Sigmoid colon (tissue), 7 donors: Measurements from ENCODE around the gene STAP2. TPM values are rescaled to one million over a fixed set of nuclear protein-coding genes. Genes with fewer than 3 reads are reported as not detected.
"Not testable (repeated sequence)": the region's sequence is repeated elsewhere in the genome, so short reads cannot be mapped to it uniquely, and the experiment has no call there.

ENCODE experiments used
- DNase-seq: peaks from one replicate; pipeline ENCODE4 v3.0.0-alpha.2; 2019
- H3K27ac ChIP-seq, 4 donors: fragments of 200-600 bp; sonication (generic); one replicate each; pipeline ENCODE4 v1.5.1; 2016 to 2019; ENCODE audit warnings: mild to moderate bottlenecking in 1 of 4
- H3K27me3 ChIP-seq, 3 donors: fragments of 200-600 bp; sonication (generic); one replicate each; pipeline ENCODE4 v1.5.1; 2019; ENCODE audit warnings: mild to moderate bottlenecking in 1 of 3
- H3K36me3 ChIP-seq, 4 donors: fragments of 200-600 bp; sonication (generic); one replicate each; pipeline ENCODE4 v1.5.1; 2016 to 2019
- H3K4me1 ChIP-seq, 4 donors: fragments of 200-600 bp; sonication (generic); one replicate each; pipeline ENCODE4 v1.5.1; 2017 to 2019
- H3K4me3 ChIP-seq, 4 donors: fragments of 200-600 bp; sonication (generic); one replicate each; pipeline ENCODE4 v1.5.1; 2017 to 2019; ENCODE audit warnings: mild to moderate bottlenecking in 2 of 4, moderate library complexity in 1 of 4
- H3K9me3 ChIP-seq, 4 donors: fragments of 200-600 bp in 3 of 4; sonication (generic) in 3 of 4; one replicate each; pipeline versions ENCODE4 v1.5.1 to v1.6.1; 2013 to 2019
- CTCF ChIP-seq, 4 experiments: fragments of 450-650 bp in 3 of 4; fragments of 200-600 bp in 1 of 4; IDR thresholded peaks; one replicate each; pipeline ENCODE4 v1.5.1; 2016 to 2019; ENCODE audit warnings: antibody characterized with exemption in 4 of 4, mild to moderate bottlenecking in 3 of 4, moderate library complexity in 2 of 4
- EP300 ChIP-seq, 4 donors: sonication (generic); formaldehyde crosslinking; IDR thresholded peaks; one replicate each; pipeline ENCODE4 v1.6.1; 2017; ENCODE audit warnings: antibody characterized with exemption in 4 of 4
- POLR2A ChIP-seq, 2 donors: fragments of 450-650 bp; IDR thresholded peaks; one replicate each; pipeline ENCODE4 v1.6.1; 2016; ENCODE audit warnings: antibody characterized with exemption in 2 of 2, mild to moderate bottlenecking in 2 of 2, moderate library complexity in 2 of 2
- POLR2AphosphoS5 ChIP-seq, 4 donors: sonication (generic); formaldehyde crosslinking; IDR thresholded peaks; one replicate each; pipeline ENCODE4 v1.6.1; 2017; ENCODE audit warnings: antibody characterized with exemption in 4 of 4
- WGBS, 2 donors: extraction: QIAGEN DNeasy Blood & Tissue Kit; methylation state at CpG; one replicate each; pipeline ENCODE4 v1.1.7; 2013; 5-methylcytosine and 5-hydroxymethylcytosine counted together
- intact Hi-C: fragments of 100-400 bp; cut with DNase I; formaldehyde crosslinking; loops from one replicate; pipeline ENCODE4 v1.15.1; 2023
- polyA plus RNA-seq, 3 donors: library from polyadenylated mRNA; stranded (reverse); fragments of 200-250 nt; gene quantifications; one replicate each; pipeline ENCODE4 v1.2.3, GENCODE V29; 2013
- total RNA-seq, 4 donors: library from RNA; depleted of rRNA; stranded (reverse); fragments of >200 nt; gene quantifications; one replicate each; pipeline ENCODE4 v1.1.0, GENCODE V29; 2016
- donor health status: healthy with polysubstance abuse.
- donor health status: Bipolar disorder and iron deficiency.
- donor health status: healthy.

Gene STAP2
- total and polyA plus RNA-seq, 7 donors, result 0.99 to 313 (median 5.5) TPM

- no peaks in the 10 kb centered on the region for H3K9me3 ChIP-seq
- H3K27me3 ChIP-seq, result peaks cover 23 to 57% (median 47%) of the 10 kb centered on the region in 3 donors
- no peaks in the 10 kb centered on the region for H3K36me3 ChIP-seq
- H3K4me3 ChIP-seq, result peak within 1 kb of the TSS in 2 of 4 donors; percentile 24 to 26
- TF ChIP-seq CTCF (IDR thresholded peaks at IDR 0.05) (no peak), POLR2AphosphoS5 (IDR thresholded peaks at IDR 0.05) (no peak), POLR2A (IDR thresholded peaks at IDR 0.05) (no peak), EP300 (IDR thresholded peaks at IDR 0.05) (no peak)
- no peak for DNase-seq
- intact Hi-C loops, result no loop called here
- no peak within 1 kb of the TSS for H3K27ac ChIP-seq
- H3K4me1 ChIP-seq, result peaks cover 0 to 17% (median 14%) of the 10 kb centered on the region in 4 donors
- 3 to 5% methylated on average over 41 to 44 of the region's 44 CpGs for WGBS, 2 donors
Measured at GRCh38 chr19:4278419-4279266, 60.0 kb downstream of the STAP2 start, which contains the start of gene SHD. TSS of gene SHD (plus strand) at chr19:4279266. CDS start at chr19:4280064, 798 bp downstream.

GRCh38 chr19:4278010-4278409 is 60.6 kb downstream of the STAP2 start:
- intact Hi-C loops, result no loop called here
- WGBS, 2 donors, result 16 to 20% methylated on average over 4 of the region's 4 CpGs
- Histone ChIP-seq H3K9me3 (no peaks in the 10 kb centered on the region), H3K36me3 (no peaks in the 10 kb centered on the region), H3K27me3 (peaks cover 23 to 54% (median 47%) of the 10 kb centered on the region in 3 donors), H3K4me1 (peaks cover 0 to 17% (median 14%) of the 10 kb centered on the region in 4 donors), H3K4me3 (no peak overlapping the region), H3K27ac (no peak overlapping the region)
- TF ChIP-seq CTCF (IDR thresholded peaks at IDR 0.05) (no peak), POLR2AphosphoS5 (IDR thresholded peaks at IDR 0.05) (no peak), EP300 (IDR thresholded peaks at IDR 0.05) (no peak), POLR2A (IDR thresholded peaks at IDR 0.05) (no peak)
- no peak for DNase-seq

GRCh38 chr19:4277191-4277696 is 61.4 kb downstream of the STAP2 start:
- WGBS, 2 donors, result 38 to 56% methylated on average over 16 of the region's 16 CpGs
- H3K36me3 ChIP-seq, result peaks cover 0 to 3% (median 0%) of the 10 kb centered on the region in 4 donors
- no peak overlapping the region for H3K27ac ChIP-seq
- no peak for DNase-seq
- intact Hi-C loops, result no loop called here
- H3K4me1 ChIP-seq, result peaks cover 0 to 17% (median 14%) of the 10 kb centered on the region in 4 donors
- TF ChIP-seq CTCF (IDR thresholded peaks at IDR 0.05) (no peak), POLR2AphosphoS5 (IDR thresholded peaks at IDR 0.05) (no peak), EP300 (IDR thresholded peaks at IDR 0.05) (no peak), POLR2A (IDR thresholded peaks at IDR 0.05) (no peak)
- no peak overlapping the region for H3K4me3 ChIP-seq
- H3K9me3 ChIP-seq, result no peaks in the 10 kb centered on the region
- peaks cover 23 to 49% (median 40%) of the 10 kb centered on the region in 3 donors for H3K27me3 ChIP-seq

- DNase-seq, H3K9me3 ChIP-seq, H3K4me1 ChIP-seq, H3K4me3 ChIP-seq, H3K27ac ChIP-seq, intact Hi-C loops: not testable (repeated sequence)
- H3K27me3 ChIP-seq, result peaks cover 9 to 20% (median 15%) of the 10 kb centered on the region in 3 donors
- 89 to 92% methylated on average over 6 of the region's 6 CpGs for WGBS, 2 donors
- H3K36me3 ChIP-seq, result peaks cover 0 to 29% (median under 1%) of the 10 kb centered on the region in 4 donors
Measured at GRCh38 chr19:4274321-4274686, 64.3 kb downstream of the STAP2 start.

Other genes starting within 250 kb of the STAP2 start
- gene MAP2K2, start 214.7 kb downstream of the STAP2 start, total RNA-seq, result 10 to 100 TPM; 48.2 to 76.4 (median 65.3) TPM
- 100 to 1,000 TPM; 196 to 278 (median 253) TPM for gene MAP2K2, start 214.7 kb downstream of the STAP2 start, polyA plus RNA-seq
- gene CREB3L3, start 185.2 kb downstream of the STAP2 start, total RNA-seq, result under 1 TPM in 1 of 4 donors, not detected in 3; 0.55 TPM
- 10 to 100 TPM in 1 of 3 donors, 1 to 10 TPM in 2; 1.8 to 24.0 (median 8.5) TPM for gene CREB3L3, start 185.2 kb downstream of the STAP2 start, polyA plus RNA-seq
- gene SIRT6, start 156.3 kb downstream of the STAP2 start, total RNA-seq, result 10 to 100 TPM; 10.3 to 23.5 (median 18.1) TPM
- gene SIRT6, start 156.3 kb downstream of the STAP2 start, polyA plus RNA-seq, result 100 to 1,000 TPM in 2 of 3 donors, 10 to 100 TPM in 1; 66.1 to 132 (median 129) TPM
- under 1 TPM; 0.36 to 0.99 (median 0.69) TPM for gene ANKRD24, start 156.1 kb downstream of the STAP2 start, total RNA-seq
- 1 to 10 TPM in 1 of 3 donors, under 1 TPM in 1, not detected in 1; 0.60 to 1.2 TPM for gene ANKRD24, start 156.1 kb downstream of the STAP2 start, polyA plus RNA-seq
- 1 to 10 TPM; 1.7 to 3.9 (median 2.5) TPM for gene EBI3, start 109.3 kb downstream of the STAP2 start, total RNA-seq
- 10 to 100 TPM in 2 of 3 donors, 1 to 10 TPM in 1; 3.6 to 17.6 (median 17.6) TPM for gene EBI3, start 109.3 kb downstream of the STAP2 start, polyA plus RNA-seq
- 10 to 100 TPM; 19.4 to 22.5 (median 20.8) TPM for gene YJU2, start 91.7 kb downstream of the STAP2 start, total RNA-seq
- 10 to 100 TPM; 21.5 to 31.8 (median 24.6) TPM for gene YJU2, start 91.7 kb downstream of the STAP2 start, polyA plus RNA-seq
- not detected for gene SHD, start 59.6 kb downstream of the STAP2 start, total RNA-seq
- gene SHD, start 59.6 kb downstream of the STAP2 start, polyA plus RNA-seq, result 10 to 100 TPM; 18.8 to 84.7 (median 68.0) TPM
- gene TMIGD2, start 36.4 kb downstream of the STAP2 start, total RNA-seq, result not detected
- 1 to 10 TPM in 1 of 3 donors, under 1 TPM in 1, not detected in 1; 0.60 to 6.3 TPM for gene TMIGD2, start 36.4 kb downstream of the STAP2 start, polyA plus RNA-seq
- 1 to 10 TPM in 2 of 4 donors, not detected in 2; 1.1 to 1.5 TPM for gene FSD1, start 34.2 kb downstream of the STAP2 start, total RNA-seq
- gene FSD1, start 34.2 kb downstream of the STAP2 start, polyA plus RNA-seq, result 1 to 10 TPM in 2 of 3 donors, not detected in 1; 1.6 to 2.6 TPM
- gene MPND, start 4.7 kb upstream of the STAP2 start, total RNA-seq, result 10 to 100 TPM in 1 of 4 donors, 1 to 10 TPM in 3; 8.6 to 13.3 (median 9.3) TPM
- gene MPND, start 4.7 kb upstream of the STAP2 start, polyA plus RNA-seq, result 10 to 100 TPM; 38.2 to 65.2 (median 60.1) TPM
- gene SH3GL1, start 61.7 kb upstream of the STAP2 start, total RNA-seq, result 10 to 100 TPM; 28.5 to 33.9 (median 32.2) TPM
- 10 to 100 TPM; 37.9 to 47.4 (median 45.0) TPM for gene SH3GL1, start 61.7 kb upstream of the STAP2 start, polyA plus RNA-seq
- 1 to 10 TPM; 3.6 to 5.5 (median 4.1) TPM for gene CHAF1A, start 63.8 kb upstream of the STAP2 start, total RNA-seq
- 10 to 100 TPM in 2 of 3 donors, 1 to 10 TPM in 1; 5.4 to 19.1 (median 10.6) TPM for gene CHAF1A, start 63.8 kb upstream of the STAP2 start, polyA plus RNA-seq
- 100 to 1,000 TPM in 1 of 4 donors, 10 to 100 TPM in 3; 47.1 to 103 (median 62.7) TPM for gene UBXN6, start 119.0 kb upstream of the STAP2 start, total RNA-seq
- gene UBXN6, start 119.0 kb upstream of the STAP2 start, polyA plus RNA-seq, result 100 to 1,000 TPM in 2 of 3 donors, 10 to 100 TPM in 1; 96.3 to 160 (median 114) TPM
- gene HDGFL2, start 133.5 kb upstream of the STAP2 start, total RNA-seq, result 10 to 100 TPM; 31.0 to 45.5 (median 40.4) TPM
- gene HDGFL2, start 133.5 kb upstream of the STAP2 start, polyA plus RNA-seq, result 10 to 100 TPM; 19.8 to 78.2 (median 22.2) TPM
- 10 to 100 TPM; 41.3 to 71.7 (median 55.9) TPM for gene PLIN4, start 179.7 kb upstream of the STAP2 start, total RNA-seq
- gene PLIN4, start 179.7 kb upstream of the STAP2 start, polyA plus RNA-seq, result 10 to 100 TPM in 1 of 3 donors, 1 to 10 TPM in 1, under 1 TPM in 1; 0.69 to 22.3 (median 1.8) TPM
- 10 to 100 TPM in 1 of 4 donors, 1 to 10 TPM in 3; 2.5 to 10.0 (median 4.2) TPM for gene PLIN5, start 196.4 kb upstream of the STAP2 start, total RNA-seq
- gene PLIN5, start 196.4 kb upstream of the STAP2 start, polyA plus RNA-seq, result 1 to 10 TPM in 2 of 3 donors, under 1 TPM in 1; 0.69 to 3.1 (median 2.4) TPM
- 1 to 10 TPM in 1 of 4 donors, under 1 TPM in 2, not detected in 1; 0.36 to 2.3 (median 0.49) TPM for gene LRG1, start 201.2 kb upstream of the STAP2 start, total RNA-seq
- gene LRG1, start 201.2 kb upstream of the STAP2 start, polyA plus RNA-seq, result 10 to 100 TPM in 1 of 3 donors, 1 to 10 TPM in 2; 2.4 to 21.0 (median 3.7) TPM
- gene SEMA6B, start 220.9 kb upstream of the STAP2 start, total RNA-seq, result 1 to 10 TPM; 1.1 to 5.7 (median 1.6) TPM
- 10 to 100 TPM in 1 of 3 donors, 1 to 10 TPM in 1, under 1 TPM in 1; 0.60 to 16.9 (median 4.7) TPM for gene SEMA6B, start 220.9 kb upstream of the STAP2 start, polyA plus RNA-seq